Omental fat pad (tissue), 4 donors: ENCODE data around the gene ZSWIM6. TPM values are rescaled to one million over a fixed set of nuclear protein-coding genes. Genes with fewer than 3 reads are reported as not detected.

Source experiments
- ATAC-seq: fragments of 150-250 bp; one replicate; pipeline ENCODE4 v1.9.1; 2016; ENCODE audit warnings: mild to moderate bottlenecking, moderate library complexity; ENCODE audit not compliant: low FRiP score
- DNase-seq: peaks from one replicate; pipeline ENCODE4 v3.0.0-alpha.2; 2019; ENCODE audit warnings: low spot score
- CTCF ChIP-seq, 3 donors: fragments of 450-650 bp; IDR thresholded peaks; one replicate each; pipeline ENCODE4 v1.5.1; 2016 to 2017; ENCODE audit warnings: antibody characterized with exemption in 3 of 3, mild to moderate bottlenecking in 3 of 3, moderate library complexity in 2 of 3
- total RNA-seq, 4 donors: library from RNA; depleted of rRNA; stranded (reverse); fragments of >200 nt; gene quantifications; one replicate each; pipeline ENCODE4 v1.1.0, GENCODE V29; 2016

Gene ZSWIM6
- total RNA-seq, 4 donors from 2014 or later: 9.7 to 31.1 (median 18.6) TPM

GRCh38 chr5:61504143-61504770 is 172.2 kb downstream of the ZSWIM6 start:
- no peak for ATAC-seq
- DNase-seq: no peak
- TF ChIP-seq CTCF (IDR thresholded peaks at IDR 0.05): no peak

- no peak for TF ChIP-seq CTCF (IDR thresholded peaks at IDR 0.05)
- DNase-seq (no peak), ATAC-seq (no peak)
These were observed 173.2 kb downstream of the ZSWIM6 start for GRCh38 chr5:61505281-61505680.

GRCh38 chr5:61507232-61507631 is 175.2 kb downstream of the ZSWIM6 start:
- ATAC-seq: no peak
- TF ChIP-seq CTCF (IDR thresholded peaks at IDR 0.05): no peak
- no peak for DNase-seq

- no peak for DNase-seq
- ATAC-seq: no peak
- TF ChIP-seq CTCF (IDR thresholded peaks at IDR 0.05): no peak
These were observed 184.9 kb downstream of the ZSWIM6 start for GRCh38 chr5:61516946-61517345.

- DNase-seq (no peak), ATAC-seq (no peak)
- TF ChIP-seq CTCF (IDR thresholded peaks at IDR 0.05): no peak
These were observed 187.7 kb downstream of the ZSWIM6 start for GRCh38 chr5:61519728-61520277.

GRCh38 chr5:61523073-61523472 is 191.0 kb downstream of the ZSWIM6 start:
- DNase-seq (no peak), ATAC-seq (no peak)
- no peak for TF ChIP-seq CTCF (IDR thresholded peaks at IDR 0.05)

- TF ChIP-seq CTCF (IDR thresholded peaks at IDR 0.05): no peak
- DNase-seq (no peak), ATAC-seq (no peak)
These were observed 191.9 kb downstream of the ZSWIM6 start for GRCh38 chr5:61523997-61524396.
